ENCODE results near the gene B4GALNT4.

Gene B4GALNT4

GRCh38 chr11:424766-425165 is 55.5 kb downstream of the B4GALNT4 start:
- DNase-seq, result peak; percentile 3

DNA sequence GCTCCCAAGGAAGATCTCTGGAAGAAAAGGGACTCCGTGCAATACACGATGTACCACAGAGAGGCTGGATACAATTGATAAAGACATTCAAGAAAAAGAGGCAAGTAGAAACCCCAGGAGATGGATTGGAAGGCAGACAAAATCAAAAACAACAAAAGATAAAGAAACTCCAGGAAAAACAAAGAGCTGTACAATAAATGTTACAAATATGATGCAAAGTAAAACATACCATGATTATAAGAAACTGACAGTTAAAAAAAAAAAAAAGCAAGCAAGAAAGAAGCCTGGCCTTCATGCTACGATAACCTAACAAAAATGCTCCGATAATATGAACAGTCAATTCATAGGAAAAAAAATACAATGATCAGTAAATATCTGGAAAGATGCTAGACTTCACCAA is 56.0 kb downstream of the B4GALNT4 start:
- DNase-seq, result peak; percentile 2

DNA sequence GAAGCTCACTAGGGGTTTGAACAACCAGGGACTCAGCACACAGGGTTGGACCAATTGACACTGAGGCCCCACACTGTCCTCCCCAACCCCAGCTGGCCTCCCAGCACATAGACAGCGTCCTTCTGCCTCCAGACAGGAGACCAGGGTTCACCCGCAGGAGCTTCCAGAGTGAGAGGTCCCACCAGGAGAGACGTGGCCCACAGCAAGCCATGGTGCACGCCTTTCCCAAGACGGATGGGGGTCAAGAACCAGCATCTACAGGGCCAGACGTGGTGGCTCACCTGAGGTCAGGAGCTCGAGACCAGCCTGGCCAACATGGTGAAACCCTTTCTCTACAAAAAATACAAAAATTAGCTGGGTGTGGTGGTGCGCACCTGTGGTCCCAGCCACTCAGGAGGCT is 57.6 kb downstream of the B4GALNT4 start:
- DNase-seq, result no peak

GRCh38 chr11:428295-428694 is 59.0 kb downstream of the B4GALNT4 start:
- DNase-seq, result no peak

- no peak for DNase-seq
These were observed 60.1 kb downstream of the B4GALNT4 start for GRCh38 chr11:429391-429790.

DNA sequence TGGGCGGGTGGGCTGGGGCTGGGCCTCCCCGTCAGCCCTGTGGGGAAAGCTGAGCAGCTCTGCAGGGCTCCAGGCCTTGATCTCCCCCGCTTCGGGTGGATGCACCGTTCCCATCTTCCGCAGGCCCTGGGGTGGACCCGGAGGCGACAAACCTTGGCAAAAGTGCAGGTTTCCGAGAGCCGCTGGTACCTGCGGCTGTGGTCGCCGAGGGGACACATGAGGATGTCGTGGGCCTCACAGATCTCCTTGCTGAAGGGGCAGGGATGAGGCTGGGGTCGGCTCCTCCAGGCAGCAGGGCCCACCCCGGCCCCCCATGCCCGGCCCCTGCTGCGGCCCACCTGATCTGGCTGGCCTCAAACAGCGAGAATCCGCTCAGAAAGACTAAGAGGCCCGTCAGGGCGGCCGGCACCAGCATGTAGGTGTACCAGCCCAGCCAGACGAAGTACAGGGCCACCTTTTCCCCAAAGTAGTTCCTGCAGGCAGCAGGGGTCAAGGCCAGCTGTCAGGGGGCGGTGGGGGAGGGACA is 60.7 kb downstream of the B4GALNT4 start:
- no peak for DNase-seq
